IMR-90 (cell line): ENCODE measurements around the gene PROCR. TPM values are rescaled to one million over a fixed set of nuclear protein-coding genes. Genes with fewer than 3 reads are reported as not detected.
"Not testable (repeated sequence)": the region's sequence is repeated elsewhere in the genome, so short reads cannot be mapped to it uniquely, and the experiment has no call there.

Source experiments
- ATAC-seq: fragments of 200-7000 bp; cut with Tn5 transposase; 2 replicates; pipeline ENCODE4 v1.9.1; 2020; ENCODE audit warnings: low read depth, mild to moderate bottlenecking, moderate library complexity
- BruUV-seq: library from RNA; stranded (reverse); fragments of 400-500 nt; replicated peaks from 2 replicates; lab custom pipeline; 2021; lab: Mats Ljungman, UMichigan
- CTCF ChIA-PET: fragments of 300-600 bp; formaldehyde crosslinking; extraction: SDS; loops from one replicate; lab custom pipeline; 2021; ENCODE audit warnings: antibody characterized with exemption; lab: Yijun Ruan, JAX
- POLR2A ChIA-PET: fragments of 300-600 bp; sonication (Branson Sonifier 250); formaldehyde crosslinking; loops from one replicate; lab custom pipeline; 2022; ENCODE audit warnings: antibody characterized with exemption; ENCODE audit not compliant: unreplicated experiment; lab: Charles Lee
- DNase-seq: peaks from one replicate; pipeline ENCODE4 v3.0.0; 2013
- H2AFZ ChIP-seq: replicated peaks from 2 replicates; pipeline ENCODE3; 2013; ENCODE audit warnings: low read length, mild to moderate bottlenecking; ENCODE audit not compliant: poor library complexity
- H2AK5ac ChIP-seq: 2 replicates; pipeline ENCODE4 v1.6.1; 2013; ENCODE audit warnings: low read depth, low read length, inconsistent platforms
- H2AK9ac ChIP-seq: replicated peaks from 2 replicates; pipeline ENCODE3; 2013; ENCODE audit warnings: mild to moderate bottlenecking, low read depth, low read length, moderate library complexity; ENCODE audit not compliant: poor library complexity
- H2BK120ac ChIP-seq: 2 replicates; pipeline ENCODE4 v1.6.1; 2013; ENCODE audit warnings: low read depth, low read length, inconsistent platforms
- H2BK15ac ChIP-seq: 3 replicates; pipeline ENCODE4 v1.6.1; 2013; ENCODE audit warnings: low read depth, low read length, inconsistent platforms
- H2BK20ac ChIP-seq: 2 replicates; pipeline ENCODE4 v1.6.1; 2013; ENCODE audit warnings: low read depth, mild to moderate bottlenecking, inconsistent platforms, low read length, moderate library complexity
- H2BK5ac ChIP-seq: 2 replicates; pipeline ENCODE4 v1.6.1; 2013; ENCODE audit warnings: mild to moderate bottlenecking, low read depth, low read length, inconsistent platforms; ENCODE audit not compliant: poor library complexity, severe bottlenecking
- H3K14ac ChIP-seq: replicated peaks from 2 replicates; pipeline ENCODE4 v1.6.1; 2013; ENCODE audit warnings: low read depth, low read length, inconsistent platforms
- H3K18ac ChIP-seq: 2 replicates; pipeline ENCODE4 v1.6.1; 2013; ENCODE audit warnings: low read depth, low read length, control low read depth
- H3K23ac ChIP-seq: 2 replicates; pipeline ENCODE4 v1.6.1; 2013; ENCODE audit warnings: low read depth, low read length, inconsistent platforms
- H3K27ac ChIP-seq: 2 replicates; pipeline ENCODE4 v1.5.1; 2013; ENCODE audit warnings: mild to moderate bottlenecking, control low read depth, low read length; ENCODE audit not compliant: insufficient read depth
- H3K27me3 ChIP-seq: 2 replicates; pipeline ENCODE4 v1.6.1; 2013; ENCODE audit warnings: low read length; ENCODE audit not compliant: control insufficient read depth, insufficient read depth
- H3K36me3 ChIP-seq: 2 replicates; pipeline ENCODE4 v1.6.1; 2013; ENCODE audit warnings: low read length, mixed read lengths; ENCODE audit not compliant: control insufficient read depth, insufficient read depth
- H3K4ac ChIP-seq: 2 replicates; pipeline ENCODE4 v1.6.1; 2013; ENCODE audit warnings: low read depth, low read length, inconsistent platforms
- H3K4me1 ChIP-seq: 2 replicates; pipeline ENCODE4 v1.6.1; 2013; ENCODE audit warnings: low read length, mixed read lengths; ENCODE audit not compliant: control insufficient read depth, insufficient read depth
- H3K4me2 ChIP-seq: 2 replicates; pipeline ENCODE4 v1.6.1; 2013; ENCODE audit warnings: low read depth, mild to moderate bottlenecking, control low read depth, low read length, moderate library complexity
- H3K4me3 ChIP-seq: 2 replicates; pipeline ENCODE4 v1.5.1; 2013; ENCODE audit warnings: low read depth, mild to moderate bottlenecking, control low read depth, low read length, moderate library complexity; ENCODE audit not compliant: insufficient read depth
- H3K56ac ChIP-seq: 2 replicates; pipeline ENCODE4 v1.6.1; 2013; ENCODE audit warnings: low read length, inconsistent platforms; ENCODE audit not compliant: insufficient read depth; ENCODE audit errors: extremely low read depth
- H3K79me1 ChIP-seq, 2 experiments: 2 replicates each; pipeline ENCODE4 v1.6.1; 2013; ENCODE audit warnings: low read length in 2 of 2, inconsistent platforms in 1 of 2, low read depth in 1 of 2
- H3K9ac ChIP-seq: 2 replicates; pipeline ENCODE4 v1.6.1; 2013; ENCODE audit warnings: low read depth, low read length, control low read depth
- H3K9me1 ChIP-seq: 2 replicates; pipeline ENCODE4 v1.6.1; 2013; ENCODE audit warnings: low read length, inconsistent platforms; ENCODE audit not compliant: insufficient read depth
- H3K9me3 ChIP-seq: 2 replicates; pipeline ENCODE4 v1.6.1; 2013; ENCODE audit warnings: low read length; ENCODE audit not compliant: control insufficient read depth, insufficient read depth
- H4K20me1 ChIP-seq: 2 replicates; pipeline ENCODE4 v1.6.1; 2013; ENCODE audit warnings: low read length, inconsistent platforms; ENCODE audit not compliant: insufficient read depth
- H4K5ac ChIP-seq: 2 replicates; pipeline ENCODE4 v1.6.1; 2013; ENCODE audit warnings: mild to moderate bottlenecking, low read depth, low read length, control low read depth
- H4K8ac ChIP-seq, 2 experiments: 2 replicates each; pipeline ENCODE4 v1.6.1; 2013; ENCODE audit warnings: low read depth in 2 of 2, low read length in 2 of 2, control low read depth in 1 of 2, inconsistent platforms in 1 of 2
- H4K91ac ChIP-seq: 2 replicates; pipeline ENCODE4 v1.6.1; 2013; ENCODE audit warnings: low read depth, low read length, inconsistent platforms; ENCODE audit not compliant: insufficient read depth
- FOS ChIP-seq: fragments of 150-350 bp; IDR thresholded peaks from 2 replicates; pipeline ENCODE4 v1.6.1; 2016; ENCODE audit warnings: low read depth, low read length
- MAZ ChIP-seq: IDR thresholded peaks from 2 replicates; pipeline ENCODE4 v1.6.1; 2012; ENCODE audit warnings: low read depth, mild to moderate bottlenecking, low read length, improper control_type of control experiment, moderate library complexity, borderline replicate concordance
- MXI1 ChIP-seq: IDR thresholded peaks from 2 replicates; pipeline ENCODE4 v1.6.1; 2012; ENCODE audit warnings: low read depth, mild to moderate bottlenecking, low read length, moderate library complexity, borderline replicate concordance
- POLR2A ChIP-seq: IDR thresholded peaks from 2 replicates; pipeline ENCODE4 v1.6.1; 2012; ENCODE audit warnings: mild to moderate bottlenecking, low read depth, low read length
- RAD21 ChIP-seq: IDR thresholded peaks from 2 replicates; pipeline ENCODE4 v1.6.1; 2012; ENCODE audit warnings: low read length, improper control_type of control experiment
- RCOR1 ChIP-seq: IDR thresholded peaks from 2 replicates; pipeline ENCODE4 v1.6.1; 2012; ENCODE audit warnings: mild to moderate bottlenecking, low read length, improper control_type of control experiment; ENCODE audit not compliant: insufficient replicate concordance
- WGBS, 2 experiments: methylation state at CpG; one replicate each; pipeline versions ENCODE4 v1.1.5 to v1.1.7; 2013; ENCODE audit warnings: missing lambda C conversion rate in 2 of 2; ENCODE audit not compliant: insufficient read length in 1 of 2; ENCODE audit errors: extremely low coverage in 2 of 2; 5-methylcytosine and 5-hydroxymethylcytosine counted together
- dilution Hi-C: fragments of 300-500 bp; cut with HindIII; formaldehyde crosslinking; loops from one replicate; pipeline ENCODE4 v1.14.3; 2018; ENCODE audit warnings: low sequenced_read_pairs; ENCODE audit not compliant: unreplicated experiment
- in situ Hi-C: fragments of 300-500 bp; cut with MboI; formaldehyde crosslinking; loops from 3 replicates; pipeline ENCODE4 v1.14.3; 2019; ENCODE audit warnings: low sequenced_read_pairs, inconsistent platforms, mixed read lengths
- intact Hi-C: fragments of 100-400 bp; cut with micrococcal nuclease; formaldehyde crosslinking; loops from 2 replicates; pipeline ENCODE4 v1.10.0; 2022
- polyA plus RNA-seq, 3 experiments: library from polyadenylated mRNA; depleted of rRNA; stranded (reverse); fragments of >200 nt; gene quantifications; 2 replicates each; pipeline ENCODE4 v1.2.3, GENCODE V29; 2012; ENCODE audit warnings: low replicate concordance in 1 of 3
- total RNA-seq: library from RNA; depleted of rRNA; stranded (reverse); fragments of >200 nt; gene quantifications from 2 replicates; pipeline ENCODE4 v1.2.3, GENCODE V29; 2012
- TF ChIP-seq, protein P1 (sequence below): fragments of 150-350 bp; IDR thresholded peaks from 2 replicates; pipeline ENCODE4 v1.6.1; 2017; ENCODE audit warnings: mild to moderate bottlenecking, antibody characterized with exemption, low read length, low read depth

Gene PROCR
- total and polyA plus RNA-seq, 2 of the 4 experiments (the other 2 are of a cell fraction): 36.4 to 41.9 TPM

DNA sequence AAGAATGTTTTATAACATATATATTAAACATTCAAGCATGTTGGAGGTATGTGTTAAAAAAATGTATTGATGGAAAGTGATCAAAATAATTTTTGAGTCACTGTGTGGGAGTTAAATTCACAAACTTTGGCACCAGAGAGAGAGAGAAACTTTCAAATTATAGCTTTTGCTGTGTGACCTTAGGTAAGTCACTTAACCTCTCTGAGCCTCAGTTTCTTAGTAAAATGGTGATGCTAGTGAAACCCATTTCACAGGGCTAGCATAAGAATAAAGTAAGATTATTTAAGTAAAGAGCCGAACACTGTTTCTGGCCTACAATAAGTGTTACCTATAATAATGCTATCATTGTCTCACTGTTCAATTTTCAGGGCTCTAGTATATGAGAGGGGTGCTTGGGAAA, 4.1 kb upstream of the PROCR start:
- Histone ChIP-seq H2BK5ac (no peak overlapping the region), H4K91ac (no peak overlapping the region), H3K18ac (no peak overlapping the region), H4K8ac (no peak overlapping the region), H3K4me2 (no peak overlapping the region), H3K79me1 (no peaks in the 10 kb centered on the region; a peak in 1 of 4 replicates), H4K5ac (no peak overlapping the region), H2AK9ac (no peak overlapping the region), H3K4me3 (no peak overlapping the region), H3K27ac (no peak overlapping the region), H3K9me3 (no peaks in the 10 kb centered on the region), H2BK15ac (no peak overlapping the region), H3K36me3 (no peaks in the 10 kb centered on the region), H3K27me3 (no peaks in the 10 kb centered on the region), H3K4me1 (peaks cover 9% of the 10 kb centered on the region), H3K9me1 (0 out of 2 replicates have a peak, but pooled peaks cover 4% of the 10 kb centered on the region), H2BK20ac (no peak overlapping the region), H2AK5ac (no peak overlapping the region), H3K14ac (no peak overlapping the region), H3K23ac (no peak overlapping the region), H3K9ac (no peak overlapping the region), H2BK120ac (no peak overlapping the region), H2AFZ (no peak overlapping the region), H4K20me1 (no peaks in the 10 kb centered on the region), H3K56ac (no peak overlapping the region), H3K4ac (no peak overlapping the region)
- intact Hi-C loops (no loop called here), in situ Hi-C loops (no loop called here), dilution Hi-C loops (no loop called here)
- no TSS peak for BruUV-seq
- CTCF ChIA-PET: no interaction called here
- POLR2A ChIA-PET: no interaction called here
- ATAC-seq (no peak), DNase-seq (no peak)
- TF ChIP-seq MXI1: no peak
- TF ChIP-seq, protein P1, sequence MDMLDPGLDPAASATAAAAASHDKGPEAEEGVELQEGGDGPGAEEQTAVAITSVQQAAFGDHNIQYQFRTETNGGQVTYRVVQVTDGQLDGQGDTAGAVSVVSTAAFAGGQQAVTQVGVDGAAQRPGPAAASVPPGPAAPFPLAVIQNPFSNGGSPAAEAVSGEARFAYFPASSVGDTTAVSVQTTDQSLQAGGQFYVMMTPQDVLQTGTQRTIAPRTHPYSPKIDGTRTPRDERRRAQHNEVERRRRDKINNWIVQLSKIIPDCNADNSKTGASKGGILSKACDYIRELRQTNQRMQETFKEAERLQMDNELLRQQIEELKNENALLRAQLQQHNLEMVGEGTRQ: no peak
- no peak for TF ChIP-seq FOS
- TF ChIP-seq RCOR1: no peak
- TF ChIP-seq RAD21: no peak
- TF ChIP-seq MAZ: no peak
- no peak for TF ChIP-seq POLR2A
- WGBS, 2 experiments: no CpG with 5 or more reads among the region's 1 CpG

DNA sequence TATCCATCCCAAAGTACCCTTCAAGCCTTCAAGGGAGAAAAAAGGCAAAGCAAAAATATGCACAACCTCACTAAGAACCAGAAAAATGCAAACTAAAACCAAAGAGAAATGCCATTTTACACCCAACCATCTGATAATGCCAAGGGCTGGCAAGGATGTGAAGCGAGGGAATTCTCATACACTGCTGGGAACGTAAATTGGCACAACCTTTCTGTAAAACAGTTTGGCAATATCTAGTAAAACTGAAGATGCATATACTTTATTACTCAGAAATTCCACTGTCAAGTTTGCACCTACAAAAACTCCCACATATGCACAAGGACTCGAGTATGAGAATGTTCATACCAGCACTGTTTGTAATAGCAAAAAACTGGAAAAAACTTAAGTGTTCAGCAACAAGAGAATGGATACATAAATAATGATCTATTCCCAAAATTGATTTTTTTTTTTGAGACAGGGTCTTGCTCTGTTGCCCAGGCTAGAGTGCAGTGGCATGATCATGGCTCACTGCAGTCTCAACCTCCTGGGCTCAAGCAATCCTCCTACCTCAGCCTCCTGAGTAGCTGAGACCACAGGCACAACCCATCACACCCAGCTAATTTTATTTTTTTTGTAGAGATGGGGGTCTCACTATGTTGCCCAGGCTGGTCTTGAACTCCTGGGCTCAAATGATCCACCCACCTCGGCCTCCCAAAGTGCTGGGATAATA, 3.0 kb upstream of the PROCR start:
- H3K4me2 ChIP-seq, intact Hi-C loops, H3K4ac ChIP-seq, H3K9me1 ChIP-seq, H3K9me3 ChIP-seq, in situ Hi-C loops, H2BK5ac ChIP-seq, H4K91ac ChIP-seq, H3K4me1 ChIP-seq, H2BK20ac ChIP-seq, H3K4me3 ChIP-seq, ATAC-seq, H3K36me3 ChIP-seq, H2AK5ac ChIP-seq, H3K79me1 ChIP-seq, BruUV-seq, POLR2A ChIA-PET, H2BK120ac ChIP-seq, H4K20me1 ChIP-seq, DNase-seq, H3K23ac ChIP-seq, H2BK15ac ChIP-seq, H3K27ac ChIP-seq, H3K14ac ChIP-seq, H2AFZ ChIP-seq, H4K5ac ChIP-seq, H2AK9ac ChIP-seq, H3K27me3 ChIP-seq, H3K56ac ChIP-seq, H3K9ac ChIP-seq, H4K8ac ChIP-seq, CTCF ChIA-PET, dilution Hi-C loops, H3K18ac ChIP-seq: not testable (repeated sequence)
- 83% methylated on average over 1 of the region's 4 CpGs; no CpG with 5 or more reads in 1 of the 2 experiments for WGBS, 2 experiments
